ENCODE measurements around the gene RAB8A.

RAB8A gene

DNA sequence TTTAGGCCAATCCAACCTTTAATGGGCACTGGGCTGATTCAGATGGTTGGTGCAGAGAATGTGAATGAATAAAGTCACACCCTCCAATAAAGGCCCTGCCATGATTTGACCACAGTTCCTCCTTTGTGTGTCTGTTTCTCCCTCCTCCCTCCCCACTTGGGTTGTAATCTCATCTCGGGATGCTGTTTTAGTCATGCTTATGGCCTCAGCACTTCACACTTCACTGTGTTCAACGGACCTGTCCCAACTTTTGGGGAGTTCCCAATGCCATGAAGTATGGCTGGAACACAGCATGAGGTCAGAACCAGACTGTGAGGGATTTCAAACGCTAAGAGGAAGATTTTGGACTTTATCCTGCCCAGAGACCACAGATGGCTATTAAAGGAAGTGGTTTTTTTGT is 5.6 kb upstream of the RAB8A start:
- peak overlapping the region; percentile 41 for H3K27ac ChIP-seq
- ChIA-PET POLR2A (ENCODE audit: low non-redundant PET) (no interaction called here), CTCF (interaction anchor here (1.0 kb wide), 1 partner anchor 64 kb away, joined by 5 read pairs; no protein-coding TSS in a partner anchor)
- no peak for DNase-seq (ENCODE audit: low spot score)
- TF ChIP-seq, protein P1, sequence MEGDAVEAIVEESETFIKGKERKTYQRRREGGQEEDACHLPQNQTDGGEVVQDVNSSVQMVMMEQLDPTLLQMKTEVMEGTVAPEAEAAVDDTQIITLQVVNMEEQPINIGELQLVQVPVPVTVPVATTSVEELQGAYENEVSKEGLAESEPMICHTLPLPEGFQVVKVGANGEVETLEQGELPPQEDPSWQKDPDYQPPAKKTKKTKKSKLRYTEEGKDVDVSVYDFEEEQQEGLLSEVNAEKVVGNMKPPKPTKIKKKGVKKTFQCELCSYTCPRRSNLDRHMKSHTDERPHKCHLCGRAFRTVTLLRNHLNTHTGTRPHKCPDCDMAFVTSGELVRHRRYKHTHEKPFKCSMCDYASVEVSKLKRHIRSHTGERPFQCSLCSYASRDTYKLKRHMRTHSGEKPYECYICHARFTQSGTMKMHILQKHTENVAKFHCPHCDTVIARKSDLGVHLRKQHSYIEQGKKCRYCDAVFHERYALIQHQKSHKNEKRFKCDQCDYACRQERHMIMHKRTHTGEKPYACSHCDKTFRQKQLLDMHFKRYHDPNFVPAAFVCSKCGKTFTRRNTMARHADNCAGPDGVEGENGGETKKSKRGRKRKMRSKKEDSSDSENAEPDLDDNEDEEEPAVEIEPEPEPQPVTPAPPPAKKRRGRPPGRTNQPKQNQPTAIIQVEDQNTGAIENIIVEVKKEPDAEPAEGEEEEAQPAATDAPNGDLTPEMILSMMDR (conservative IDR thresholded peaks at IDR 0.05; ENCODE audit: low read depth), result no peak

GRCh38 chr19:16111909-16112752 is 442 bp downstream of the RAB8A start:
- H3K27ac ChIP-seq, result peak overlapping the region; percentile 84
- TF ChIP-seq, protein P1 (conservative IDR thresholded peaks at IDR 0.05; ENCODE audit: low read depth), result no peak
- DNase-seq (ENCODE audit: low spot score), result no peak
- ChIA-PET CTCF (interaction anchor here (0.6 kb wide), 1 partner anchor 14 kb away, joined by 3 read pairs; no protein-coding TSS in a partner anchor), POLR2A (ENCODE audit: low non-redundant PET) (no interaction called here)

- ChIA-PET POLR2A (ENCODE audit: low non-redundant PET) (no interaction called here), CTCF (no interaction called here)
- peak overlapping the region; percentile 84 for H3K27ac ChIP-seq
Observed at GRCh38 chr19:16112778-16113177, 1.1 kb downstream of the RAB8A start.

GRCh38 chr19:16113727-16114126 is 2.0 kb downstream of the RAB8A start:
- ChIA-PET CTCF (no interaction called here), POLR2A (ENCODE audit: low non-redundant PET) (no interaction called here)
- H3K27ac ChIP-seq, result peak overlapping the region; percentile 84
- TF ChIP-seq, protein P1 (conservative IDR thresholded peaks at IDR 0.05; ENCODE audit: low read depth), result no peak
- DNase-seq (ENCODE audit: low spot score), result no peak

More at GRCh38 chr19:16112778-16113177, 1.1 kb downstream of the RAB8A start:
- DNase-seq (ENCODE audit: low spot score), result no peak
- TF ChIP-seq, protein P1 (conservative IDR thresholded peaks at IDR 0.05; ENCODE audit: low read depth), result no peak

- POLR2A ChIA-PET (ENCODE audit: low non-redundant PET), result no interaction called here
- peak overlapping the region; percentile 8 for H3K27ac ChIP-seq
- TF ChIP-seq, protein P1 (conservative IDR thresholded peaks at IDR 0.05; ENCODE audit: low read depth), result no peak
- no peak for DNase-seq (ENCODE audit: low spot score)
- CTCF ChIA-PET, result no interaction called here
Observed at GRCh38 chr19:16115301-16116039, 3.8 kb downstream of the RAB8A start.

DNA sequence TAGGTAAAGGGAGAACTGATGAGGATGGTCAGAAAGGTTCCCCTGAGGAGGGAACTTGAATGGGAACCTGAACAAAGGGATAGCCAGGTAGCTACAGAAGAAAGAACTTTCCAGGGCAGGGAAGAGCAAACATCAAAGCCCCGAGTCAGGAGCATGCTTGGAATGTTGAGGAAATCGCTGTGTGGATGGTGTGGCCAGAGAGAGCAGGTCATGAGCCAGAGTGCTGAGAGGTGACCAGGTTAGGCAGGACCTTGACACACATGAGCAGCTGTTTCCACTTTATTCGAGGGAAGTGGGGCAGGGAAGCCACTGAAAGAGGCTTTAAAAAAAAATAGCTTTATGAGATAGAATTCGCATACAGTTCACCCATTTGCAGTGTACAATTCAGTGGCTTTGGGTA is 4.4 kb downstream of the RAB8A start:
- TF ChIP-seq, protein P1 (conservative IDR thresholded peaks at IDR 0.05; ENCODE audit: low read depth), result no peak
- CTCF ChIA-PET, result no interaction called here
- POLR2A ChIA-PET (ENCODE audit: low non-redundant PET), result no interaction called here
- DNase-seq (ENCODE audit: low spot score), result no peak
- peak overlapping the region; percentile 8 for H3K27ac ChIP-seq

Data from RWPE1 (cell line).